ENCODE results near the gene CKAP2L.

CKAP2L gene

DNA sequence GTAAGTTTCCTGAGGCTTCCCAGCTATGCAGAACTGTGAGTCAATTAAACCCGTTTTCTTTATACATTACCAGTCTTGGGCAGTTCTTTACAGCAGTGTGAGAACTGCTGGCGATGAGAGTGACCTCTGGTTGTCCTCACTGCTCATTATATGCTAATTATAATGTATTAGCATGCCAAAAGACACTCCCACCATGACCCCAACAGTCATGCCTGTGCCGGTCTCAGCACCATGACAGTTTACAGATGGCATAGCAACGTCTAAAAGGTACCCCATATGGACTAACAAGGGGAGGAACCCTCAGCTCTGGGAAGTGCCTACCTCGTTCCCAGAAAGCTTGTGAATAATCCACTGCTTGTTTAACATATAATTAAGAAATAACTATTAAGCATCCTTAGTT lies 28.0 kb upstream of the CKAP2L start:
- DNase-seq (ENCODE audit: low spot score): no peak

DNA sequence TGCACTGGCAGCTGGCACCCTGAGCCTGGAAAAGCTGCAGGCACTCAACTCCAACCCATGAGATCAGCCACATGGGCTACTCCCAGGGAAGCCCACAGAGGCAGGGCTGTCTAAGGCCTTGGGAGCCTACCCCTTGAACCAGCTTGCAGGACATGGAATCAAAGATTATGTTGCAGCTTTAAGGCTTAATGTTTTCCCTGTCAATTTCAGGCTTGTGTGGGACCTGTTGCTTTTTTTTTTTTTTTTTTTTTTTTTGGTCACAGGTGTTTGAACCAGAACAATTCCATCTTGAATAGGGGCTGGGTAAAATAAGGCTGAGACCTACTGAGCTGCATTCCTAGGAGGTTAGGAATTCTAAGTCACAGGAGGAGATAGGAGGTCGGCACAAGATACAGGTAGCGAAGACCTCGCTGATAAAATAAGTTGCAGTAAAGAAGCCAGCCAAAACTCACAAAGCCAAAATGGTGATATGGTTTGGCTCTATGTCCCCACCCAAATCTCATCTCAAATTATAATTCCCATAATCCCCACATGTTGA lies 27.4 kb upstream of the CKAP2L start:
- no peak for DNase-seq (ENCODE audit: low spot score)

DNA sequence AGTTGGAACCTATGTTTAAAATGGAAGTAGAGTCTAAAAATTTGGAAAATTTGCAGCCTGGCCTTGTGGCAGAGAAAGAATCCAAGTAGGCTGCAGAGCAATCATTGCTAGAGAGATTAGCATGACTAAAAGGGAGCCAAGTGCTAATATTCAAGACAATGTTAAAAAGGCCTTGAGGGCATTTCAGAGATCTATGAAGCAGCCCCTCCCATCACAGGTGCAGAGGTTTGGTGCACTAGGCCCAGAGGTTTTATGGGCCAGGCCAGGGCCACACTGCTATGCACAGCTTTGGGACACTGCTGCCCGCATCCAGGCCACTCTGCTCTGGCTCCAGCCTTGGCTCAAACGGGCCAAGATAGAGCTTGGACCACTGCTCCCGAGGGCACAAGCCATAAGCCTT lies 26.6 kb upstream of the CKAP2L start:
- DNase-seq (ENCODE audit: low spot score): no peak

DNA sequence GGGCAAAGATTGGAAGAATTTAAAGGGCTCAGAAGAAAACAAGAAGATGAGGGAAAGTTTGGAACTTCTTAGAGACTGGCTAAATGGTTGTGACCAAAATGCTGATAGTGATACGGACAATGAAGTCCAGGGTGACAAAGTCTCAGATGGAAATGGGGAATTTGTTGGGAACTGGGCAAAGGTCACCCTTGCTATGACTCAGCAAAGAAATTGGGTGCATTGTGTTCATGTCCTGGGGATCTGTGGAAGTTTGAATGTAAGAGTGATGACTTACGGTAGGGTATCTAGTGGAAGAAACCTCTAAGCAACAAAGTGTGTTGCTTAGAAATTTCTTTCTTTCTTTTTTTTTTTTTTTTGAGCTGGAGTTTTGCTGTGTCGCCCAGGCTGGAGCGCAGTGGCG lies 25.9 kb upstream of the CKAP2L start:
- no peak for DNase-seq (ENCODE audit: low spot score)

DNA sequence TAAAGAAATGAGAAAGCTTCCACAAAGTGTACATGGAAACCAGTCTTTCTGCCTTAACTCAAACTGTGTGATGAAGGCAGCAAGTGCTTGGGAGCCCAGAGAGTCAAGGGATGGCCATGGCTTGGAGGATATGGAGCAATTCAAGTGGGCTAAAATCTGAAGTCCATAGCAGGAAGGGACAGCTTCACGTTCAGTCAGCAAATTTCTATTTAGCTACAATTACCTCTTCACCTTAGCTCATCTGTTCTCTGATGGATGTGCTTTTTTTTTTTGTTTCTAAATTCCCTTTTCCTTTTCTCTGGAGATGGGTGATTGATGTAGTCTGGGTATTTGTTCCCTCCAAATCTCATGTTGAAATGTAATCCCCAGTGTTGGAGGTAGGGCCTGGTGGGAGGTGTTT lies 24.8 kb upstream of the CKAP2L start:
- no peak for DNase-seq (ENCODE audit: low spot score)

DNA sequence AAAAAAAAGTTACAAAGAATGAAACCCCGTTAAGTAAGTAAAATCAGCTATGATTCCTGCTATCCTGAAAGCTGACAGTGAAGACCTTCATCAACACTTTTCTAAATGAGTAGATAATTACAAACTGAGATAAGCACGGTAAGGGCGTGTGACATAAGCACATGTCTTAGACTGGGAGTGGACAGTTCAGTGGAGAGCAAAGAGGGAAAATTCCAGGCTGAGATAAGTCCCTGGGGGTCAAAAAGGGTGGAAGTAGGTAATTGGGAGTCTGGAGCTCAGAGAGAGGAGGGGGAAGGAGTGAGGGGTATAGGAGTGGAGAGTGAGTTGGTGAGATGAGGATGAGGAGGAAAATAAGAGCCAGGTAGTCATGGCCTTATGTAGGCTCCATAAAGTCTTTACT lies 24.2 kb upstream of the CKAP2L start:
- DNase-seq (ENCODE audit: low spot score): no peak

DNA sequence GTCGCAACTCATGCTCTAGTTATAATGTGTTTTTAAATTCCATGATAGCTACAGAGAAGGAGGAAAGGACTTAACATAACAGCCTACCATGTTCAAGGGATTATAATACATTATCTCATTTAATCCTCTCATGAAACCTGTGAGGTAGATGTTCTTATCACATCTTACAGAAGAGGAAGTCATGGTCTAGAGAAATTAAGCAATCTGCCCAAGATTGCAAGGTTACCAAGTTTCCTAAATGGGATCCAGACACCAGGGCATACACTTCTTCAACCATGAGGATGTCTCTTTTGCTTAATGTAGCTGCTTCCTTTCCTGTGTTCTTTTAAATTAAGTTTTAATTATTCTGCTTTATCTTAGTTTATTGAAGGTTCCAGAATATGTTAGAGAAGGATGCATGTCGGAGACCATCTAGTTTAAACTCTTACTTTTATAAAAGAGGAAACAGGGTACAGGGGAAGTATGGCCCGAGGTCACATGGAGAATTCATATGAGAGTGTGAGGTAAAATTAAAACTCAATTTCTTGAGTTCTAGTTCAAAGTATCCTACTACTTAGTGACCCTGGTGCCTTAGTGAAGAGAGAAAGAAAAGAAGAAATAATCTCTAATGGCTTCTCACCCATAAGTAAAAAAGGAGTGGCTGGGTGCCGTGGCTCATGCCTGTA lies 23.5 kb upstream of the CKAP2L start:
- no peak for DNase-seq (ENCODE audit: low spot score)

DNA sequence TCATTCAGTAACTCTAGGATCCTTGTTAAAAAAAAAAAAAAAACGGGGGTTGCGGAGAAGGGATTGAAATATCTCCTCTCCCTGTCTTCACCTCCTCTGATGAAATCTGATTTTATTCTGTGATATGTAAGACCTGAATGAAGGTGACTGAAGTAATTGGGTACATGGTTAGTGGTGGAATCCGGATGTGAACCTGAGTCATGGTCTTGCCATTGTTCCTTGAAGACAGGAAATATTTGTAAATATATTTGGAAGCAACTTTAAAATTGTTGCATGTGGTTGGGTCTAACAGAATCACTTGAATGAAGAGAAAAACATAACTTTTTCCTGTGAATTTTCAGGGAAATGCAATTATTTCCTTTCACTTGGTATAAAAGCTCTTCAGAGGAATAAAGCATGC lies 22.9 kb upstream of the CKAP2L start:
- no peak for DNase-seq (ENCODE audit: low spot score)

DNA sequence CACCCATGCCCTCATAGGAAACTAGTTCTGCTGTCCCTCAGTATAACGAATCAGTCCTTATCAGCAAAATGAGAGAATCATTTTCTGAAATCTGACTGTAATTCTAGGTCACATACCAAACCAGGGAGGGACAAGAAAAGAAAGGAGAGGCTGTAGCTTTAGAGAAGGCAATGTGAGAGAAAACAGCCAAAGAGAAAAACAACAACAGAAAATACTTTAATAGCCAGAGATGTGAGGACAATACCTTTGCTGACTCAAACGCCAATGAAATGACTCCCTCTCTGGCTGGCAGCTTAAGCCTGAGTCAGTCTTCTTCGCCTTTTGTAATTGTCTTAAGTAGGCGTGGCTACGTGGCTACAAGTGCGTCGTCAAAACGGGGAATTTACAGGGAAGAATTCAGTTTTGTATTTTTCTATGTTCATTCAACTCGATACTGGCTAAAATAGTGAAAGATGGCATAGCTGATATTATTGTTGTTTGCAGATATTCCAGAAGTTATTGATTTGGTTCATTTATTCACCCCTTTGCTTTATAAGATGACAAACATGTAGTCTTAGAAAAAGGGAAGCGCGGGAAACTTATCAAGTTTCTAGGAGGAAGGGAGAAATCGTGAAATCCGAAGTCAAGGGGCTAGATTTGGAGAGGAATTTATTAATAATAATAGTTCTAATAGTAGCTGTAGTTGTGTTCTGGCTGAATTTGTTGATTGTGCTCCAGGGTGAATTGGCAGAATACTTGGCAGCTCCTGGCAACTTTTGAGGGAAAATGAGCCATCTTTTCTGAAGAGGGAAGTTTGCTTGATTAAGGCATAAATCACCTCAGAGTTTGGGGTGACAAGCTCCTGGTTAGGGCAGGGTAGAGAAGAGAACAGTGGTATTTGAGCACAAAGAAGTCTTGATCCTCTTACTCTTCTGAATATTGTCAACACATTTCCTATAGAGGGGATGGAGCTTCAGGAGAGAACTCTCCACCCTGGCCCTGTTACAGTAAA lies 20.1 kb upstream of the CKAP2L start, which contains the start of gene IL1A:
Gene IL1A (minus strand): TSS at position 295 of the 991 bp plus-strand sequence. CDS start 723 bp downstream, outside the sequence.
- DNase-seq (ENCODE audit: low spot score): no peak

DNA sequence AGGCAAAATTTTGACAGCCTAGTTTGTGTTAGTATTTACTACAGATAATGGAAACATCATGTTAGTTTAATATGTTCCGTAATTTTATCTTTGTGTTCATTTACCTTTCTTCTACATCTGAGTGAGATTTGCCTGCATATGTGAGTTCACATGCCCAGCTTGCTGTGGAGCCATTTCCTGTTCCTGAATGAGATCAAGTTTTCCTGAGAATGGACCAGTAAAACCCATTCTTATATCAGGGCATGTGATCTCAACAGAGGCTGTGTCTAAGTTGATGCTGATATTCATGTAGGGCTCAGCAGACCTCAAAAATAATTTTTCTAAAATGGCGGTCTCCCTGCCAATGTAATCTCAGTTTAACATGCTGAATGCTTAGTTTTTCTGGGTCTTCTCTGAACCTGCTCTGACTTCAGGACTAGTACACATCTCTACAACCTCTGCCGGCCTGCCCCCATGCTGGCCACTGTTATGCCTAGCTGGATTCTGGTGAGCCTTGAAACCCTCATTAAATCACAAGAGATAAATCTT lies 18.8 kb upstream of the CKAP2L start:
- no peak for DNase-seq (ENCODE audit: low spot score)

DNA sequence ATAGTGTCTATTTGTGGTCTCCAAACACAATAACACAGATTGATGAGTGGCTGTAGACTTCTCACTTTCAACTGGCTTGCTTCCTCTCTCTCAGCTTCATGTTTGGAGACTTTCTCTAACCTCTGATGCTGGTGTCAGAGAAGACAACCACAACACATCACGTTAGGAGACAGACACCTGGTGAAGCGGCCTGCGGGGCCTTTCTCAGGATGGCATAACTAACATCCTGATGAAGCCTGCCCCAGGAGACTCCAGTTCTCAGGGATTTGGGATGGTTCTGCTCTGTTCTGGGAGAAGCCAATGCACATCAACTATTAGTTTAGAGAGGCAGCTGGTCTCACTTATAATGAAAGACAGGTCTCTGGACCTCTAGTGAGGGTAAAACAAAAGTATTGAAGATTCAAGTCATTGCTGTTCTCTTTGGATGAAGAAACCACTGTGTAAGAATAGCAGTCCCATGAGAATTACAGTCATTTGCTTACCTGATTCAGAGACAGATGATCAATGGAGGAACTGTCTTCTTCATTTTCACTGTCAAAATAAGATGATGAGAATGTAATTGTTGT lies 17.9 kb upstream of the CKAP2L start:
- DNase-seq (ENCODE audit: low spot score): no peak

DNA sequence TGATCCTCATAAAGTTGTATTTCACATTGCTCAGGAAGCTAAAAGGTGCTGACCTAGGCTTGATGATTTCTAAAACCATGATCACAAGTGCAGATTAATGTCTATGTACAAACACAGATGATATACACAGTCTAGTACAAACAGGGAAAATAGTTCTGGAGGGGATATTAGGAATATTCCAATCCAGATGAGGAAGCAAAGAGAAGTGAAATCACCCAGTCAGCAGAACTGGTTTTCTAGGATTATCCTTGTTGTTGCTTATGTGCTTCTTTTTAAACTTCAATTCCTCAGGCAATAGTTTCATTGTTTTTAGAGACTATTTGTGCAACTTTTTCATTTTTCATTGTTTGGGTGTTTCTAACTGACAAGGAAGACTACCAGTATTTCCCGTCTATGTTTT lies 15.2 kb upstream of the CKAP2L start:
- no peak for DNase-seq (ENCODE audit: low spot score)

DNA sequence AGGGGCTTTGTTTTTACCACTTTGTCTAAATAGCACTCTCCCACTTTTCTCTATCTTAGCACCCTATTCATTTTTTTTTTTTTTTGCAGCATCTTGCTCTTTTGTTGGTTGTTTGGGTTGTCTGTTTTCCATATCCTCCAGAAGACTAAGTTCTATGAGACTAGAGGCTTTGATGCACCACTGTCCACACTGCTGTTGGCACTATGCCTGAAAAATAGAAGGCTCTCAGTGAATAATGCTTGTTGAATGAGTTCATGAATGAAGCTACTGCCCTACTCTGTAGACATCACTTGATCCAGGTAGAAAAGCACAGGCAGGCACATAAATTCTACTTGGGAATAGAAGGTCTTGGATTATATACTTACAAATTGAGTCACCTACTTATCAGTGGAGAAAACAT lies 12.6 kb upstream of the CKAP2L start:
- DNase-seq (ENCODE audit: low spot score): no peak

DNA sequence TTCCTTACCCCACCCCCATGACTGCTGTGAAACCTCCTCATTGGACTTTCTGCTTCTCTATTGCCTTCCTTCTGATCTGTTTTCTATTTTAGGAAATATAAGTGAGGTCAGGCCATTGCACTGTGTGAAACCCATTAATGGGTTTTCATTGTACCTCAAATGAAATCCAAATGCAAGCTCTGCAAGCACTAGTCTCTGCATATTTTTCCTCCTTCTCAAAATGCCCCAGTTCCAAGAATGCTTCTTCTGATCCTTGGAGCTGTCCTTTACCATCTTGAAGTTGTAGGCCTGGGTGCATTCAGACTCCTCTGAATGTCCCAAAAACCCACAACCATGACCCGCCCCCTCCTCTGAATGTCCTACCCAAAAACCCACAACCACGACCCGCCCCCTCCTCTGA lies 11.7 kb upstream of the CKAP2L start:
- no peak for DNase-seq (ENCODE audit: low spot score)

DNA sequence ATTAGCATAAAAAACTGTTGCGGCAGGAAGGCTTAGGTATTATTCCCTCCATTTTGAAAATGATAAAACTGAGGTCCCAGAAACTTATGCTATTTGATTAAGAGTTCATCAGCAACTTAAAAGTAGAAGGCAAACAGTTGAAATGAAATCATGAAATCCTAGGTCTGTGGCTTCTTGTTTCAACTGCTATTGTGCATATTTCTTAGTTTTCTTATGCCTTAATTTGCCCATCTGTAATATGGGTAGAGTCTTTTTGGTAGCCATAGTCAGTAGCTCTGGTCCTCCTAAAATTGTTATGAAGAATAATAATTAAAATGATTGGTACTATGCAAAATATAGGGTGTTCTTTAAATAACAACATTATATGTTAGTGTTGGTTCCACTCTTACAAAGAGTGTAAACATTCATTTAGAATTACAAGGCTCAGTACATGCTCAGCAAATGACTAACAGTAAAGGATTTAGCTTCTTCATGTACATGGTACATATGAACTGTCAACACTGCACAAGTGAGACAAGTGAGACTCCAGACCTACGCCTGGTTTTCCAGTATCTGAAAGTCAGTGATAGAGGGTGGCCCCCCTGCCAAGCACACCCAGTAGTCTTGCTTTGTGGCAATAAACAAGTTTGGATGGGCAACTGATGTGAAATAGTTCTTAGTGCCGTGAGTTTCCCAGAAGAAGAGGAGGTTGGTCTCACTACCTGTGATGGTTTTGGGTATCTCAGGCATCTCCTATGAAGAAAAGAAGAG lies 10.3 kb upstream of the CKAP2L start:
- DNase-seq (ENCODE audit: low spot score): no peak

DNA sequence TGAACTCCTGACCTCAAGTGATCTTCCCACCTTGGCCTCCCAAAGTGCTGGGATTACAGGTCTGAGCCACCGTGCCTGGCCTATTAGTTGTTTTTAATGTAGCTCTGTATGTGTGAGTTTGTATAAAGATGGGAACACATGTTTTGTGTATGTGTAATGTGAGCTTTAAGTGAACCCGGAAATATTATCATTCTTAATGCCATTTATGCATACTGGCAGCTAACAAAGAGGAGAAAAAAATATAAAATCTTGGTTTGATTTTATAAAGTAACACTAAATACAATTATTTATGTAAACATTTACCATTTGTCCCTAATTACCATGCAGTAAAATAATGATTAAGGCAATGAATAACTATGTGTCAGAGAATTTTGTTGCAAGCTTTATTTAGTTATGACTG lies 9.1 kb upstream of the CKAP2L start:
- DNase-seq (ENCODE audit: low spot score): no peak

DNA sequence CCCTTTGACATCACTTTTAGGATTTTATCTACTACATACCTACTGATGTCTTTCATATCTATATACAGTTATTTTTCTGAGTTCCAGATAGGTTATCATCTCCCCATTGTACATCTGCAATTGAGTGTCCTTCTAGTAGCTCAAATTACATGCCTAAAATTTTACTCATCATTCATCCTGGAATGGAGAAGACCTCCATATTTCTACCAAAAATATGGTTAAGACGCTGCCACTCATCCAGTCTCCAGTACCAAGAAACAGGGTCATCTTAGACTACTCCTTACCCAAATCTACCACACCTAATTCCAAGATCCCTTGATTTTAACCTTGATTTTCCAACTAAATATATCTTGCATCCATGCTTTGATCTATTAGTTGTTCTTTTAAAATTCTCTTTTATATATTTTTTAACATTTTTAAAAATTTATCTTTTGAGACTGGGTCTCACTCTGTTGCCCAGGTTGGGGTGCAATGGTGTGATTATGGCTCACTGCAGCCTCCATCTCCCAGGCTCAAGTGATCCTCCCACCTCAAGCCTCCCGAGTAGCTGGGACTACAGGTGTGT lies 8.6 kb upstream of the CKAP2L start:
- DNase-seq (ENCODE audit: low spot score): no peak

DNA sequence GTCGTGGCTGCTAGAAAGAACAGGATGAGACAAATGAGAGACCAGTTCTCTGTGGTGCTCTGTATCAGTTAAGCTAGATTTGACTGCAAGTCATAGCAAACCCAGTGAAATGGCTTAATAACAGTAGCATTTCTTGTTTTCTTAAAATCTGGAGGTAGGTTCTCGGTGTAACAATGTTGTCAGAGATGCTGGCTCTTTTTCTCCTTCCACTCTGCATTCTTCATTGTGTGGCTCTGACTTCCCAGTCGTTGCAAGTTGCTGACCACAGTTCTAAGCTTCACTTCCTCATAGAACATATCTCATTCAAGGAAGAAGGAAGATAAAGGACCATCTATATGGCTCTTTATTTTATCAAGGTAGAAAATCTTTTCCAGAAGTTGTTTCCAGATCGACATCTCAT lies 7.9 kb upstream of the CKAP2L start:
- DNase-seq (ENCODE audit: low spot score): no peak

DNA sequence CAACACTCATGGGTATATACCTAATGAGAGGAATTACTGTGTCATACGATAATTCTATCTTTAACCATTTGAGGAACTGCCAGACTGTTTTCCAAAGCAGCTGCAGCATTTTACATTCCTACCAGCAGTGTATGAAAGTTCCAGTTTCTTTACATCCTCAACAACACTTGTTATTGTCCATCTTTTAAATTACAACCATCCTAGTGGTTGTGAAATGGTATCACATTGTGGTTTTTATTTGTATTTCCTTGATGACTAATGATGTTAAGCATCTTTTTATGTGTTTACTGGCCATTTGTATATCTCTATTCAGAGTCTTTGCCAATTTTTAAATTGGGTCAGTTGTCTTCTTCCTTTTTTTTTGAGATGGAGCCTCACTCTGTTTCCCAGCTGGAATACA lies 4.0 kb upstream of the CKAP2L start:
- no peak for DNase-seq (ENCODE audit: low spot score)

DNA sequence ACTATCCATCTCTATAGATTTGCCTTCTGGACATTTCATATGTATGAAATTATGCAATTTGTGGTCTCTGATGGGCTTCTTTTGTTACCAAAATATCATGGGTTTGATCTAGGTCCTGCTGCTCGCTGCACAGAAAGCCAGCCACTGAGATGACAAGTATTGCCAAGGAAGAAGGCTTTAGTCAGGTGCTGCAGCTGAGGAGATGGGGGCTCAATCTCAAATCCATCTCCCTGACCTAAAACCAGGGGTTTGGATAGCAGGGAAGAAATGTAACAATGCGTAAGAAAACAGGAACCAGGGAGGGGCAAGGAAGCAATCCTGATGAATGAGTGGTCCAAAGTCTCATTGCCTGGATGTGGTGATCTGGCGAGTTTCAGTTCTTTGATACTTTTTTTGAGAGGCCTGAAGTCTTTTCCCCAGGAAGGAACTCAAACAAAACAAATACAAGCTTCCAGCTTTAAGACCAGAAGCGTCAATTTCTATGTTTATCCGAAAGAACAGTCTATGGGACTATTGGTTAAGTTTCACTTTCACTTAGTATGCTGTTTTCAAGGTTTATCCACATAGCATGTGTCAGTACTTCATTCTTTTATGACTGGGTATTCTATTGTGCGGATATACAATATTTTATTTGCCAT lies 3.4 kb upstream of the CKAP2L start:
- DNase-seq (ENCODE audit: low spot score): no peak

DNA sequence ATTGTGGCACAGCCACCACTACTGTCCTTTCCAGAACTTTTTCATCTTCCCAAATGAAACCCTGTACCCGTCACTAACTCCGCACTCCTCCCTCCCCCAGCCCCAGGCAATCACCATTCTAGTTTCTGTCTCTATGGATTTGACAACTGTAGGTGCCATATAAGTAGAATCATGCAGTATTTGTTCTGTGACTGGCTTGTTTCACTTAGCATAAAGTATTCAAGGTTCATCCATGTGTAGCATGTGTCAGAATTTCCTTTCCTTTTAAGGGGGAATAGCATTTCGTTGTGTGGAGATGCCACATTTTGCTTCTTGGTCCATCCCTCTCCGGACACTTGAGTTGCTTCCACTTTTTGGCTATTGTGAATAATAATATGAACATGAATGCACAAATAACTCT lies 842 bp upstream of the CKAP2L start:
- DNase-seq (ENCODE audit: low spot score): no peak

Data from putamen (tissue), 1 donor.